HG03565 (cell line): Measurements from ENCODE around the gene CBX5.
"Not testable (repeated sequence)": the region's sequence is repeated elsewhere in the genome, so short reads cannot be mapped to it uniquely, and the experiment has no call there.

Source experiments
- ATAC-seq: cut with Tn5 transposase; IDR thresholded peaks from one replicate; pipeline ENCODE4 v1.9.1; 2021; ENCODE audit warnings: mild to moderate bottlenecking, moderate library complexity; ENCODE audit not compliant: unreplicated experiment

The CBX5 gene

DNA sequence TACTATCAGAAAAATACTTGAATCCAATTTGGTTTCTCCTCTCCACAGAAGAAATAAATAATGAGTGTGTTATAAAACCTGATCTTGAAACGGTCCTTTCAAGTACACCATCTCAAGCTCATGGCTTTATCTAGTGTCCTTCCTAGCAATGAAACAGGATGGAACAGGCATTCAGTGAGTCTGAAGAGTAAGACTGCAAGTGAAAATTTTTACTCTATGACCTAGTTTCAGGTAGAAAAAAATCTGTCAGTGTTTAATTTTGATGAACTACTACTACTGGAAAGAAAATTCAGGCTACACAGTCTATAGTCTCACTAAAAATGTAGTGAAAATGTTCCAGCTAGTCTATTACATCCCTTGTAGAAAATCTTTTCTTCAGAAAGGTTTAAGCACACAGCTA is 7.7 kb downstream of the CBX5 start:
- ATAC-seq, result no peak

- no peak for ATAC-seq
These were observed 9.6 kb downstream of the CBX5 start for GRCh38 chr12:54270345-54270744.

- no peak for ATAC-seq
These were observed 13.1 kb downstream of the CBX5 start for GRCh38 chr12:54266852-54267251.

GRCh38 chr12:54265364-54265812 is 14.5 kb downstream of the CBX5 start:
- no peak for ATAC-seq

DNA sequence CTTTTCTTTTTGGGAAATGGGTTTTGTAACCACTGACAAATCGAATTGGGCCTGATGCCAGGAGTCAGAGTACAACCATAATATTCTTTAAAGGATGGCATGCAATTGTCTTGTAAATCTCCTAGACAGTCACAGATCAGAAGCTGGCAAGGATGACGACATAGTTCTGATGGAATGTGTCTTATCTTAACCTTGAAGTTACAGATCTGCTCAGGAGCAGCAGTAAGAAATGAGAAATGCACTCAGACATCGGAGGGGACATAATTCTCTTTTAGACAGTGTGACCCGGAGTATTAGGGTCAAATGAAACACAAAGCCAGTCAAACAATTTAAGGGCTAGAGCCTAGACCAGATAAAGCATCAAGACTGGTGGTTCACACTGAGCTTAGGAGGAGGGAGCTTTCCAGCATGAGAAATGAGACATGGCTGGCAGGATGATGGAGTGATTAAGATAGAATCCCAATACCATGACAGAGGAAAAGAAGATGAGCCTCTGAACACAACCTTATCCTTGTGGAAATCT is 17.5 kb downstream of the CBX5 start:
- ATAC-seq, result no peak

- ATAC-seq, result no peak
These were observed 18.0 kb downstream of the CBX5 start for GRCh38 chr12:54261815-54262402.

GRCh38 chr12:54259194-54260011 is 20.5 kb downstream of the CBX5 start:
- ATAC-seq, result no peak

DNA sequence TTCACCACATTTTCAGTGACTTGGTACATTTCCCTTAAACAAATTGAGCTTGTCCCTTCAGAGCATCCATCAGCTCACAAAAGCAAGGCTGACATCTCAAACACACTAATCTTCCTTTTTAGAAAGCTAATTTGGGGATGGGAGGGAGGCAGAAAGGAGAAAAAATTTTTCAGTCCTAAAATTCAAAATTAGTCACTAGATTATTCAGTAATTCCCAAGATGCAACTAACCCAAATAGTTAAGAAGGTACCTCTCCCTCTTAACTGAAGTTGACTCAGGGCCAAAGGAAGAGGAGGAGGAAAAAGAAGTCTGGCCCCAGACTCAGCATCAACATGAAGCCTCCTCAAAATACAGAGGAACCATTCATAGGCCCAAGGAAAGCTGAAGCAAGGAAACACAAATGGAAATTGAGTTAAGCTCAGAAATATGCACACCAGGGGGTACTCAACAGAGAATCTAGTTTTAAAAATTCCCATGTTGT is 21.7 kb downstream of the CBX5 start:
- no peak for ATAC-seq

GRCh38 chr12:54257332-54257731 is 22.6 kb downstream of the CBX5 start:
- no peak for ATAC-seq

DNA sequence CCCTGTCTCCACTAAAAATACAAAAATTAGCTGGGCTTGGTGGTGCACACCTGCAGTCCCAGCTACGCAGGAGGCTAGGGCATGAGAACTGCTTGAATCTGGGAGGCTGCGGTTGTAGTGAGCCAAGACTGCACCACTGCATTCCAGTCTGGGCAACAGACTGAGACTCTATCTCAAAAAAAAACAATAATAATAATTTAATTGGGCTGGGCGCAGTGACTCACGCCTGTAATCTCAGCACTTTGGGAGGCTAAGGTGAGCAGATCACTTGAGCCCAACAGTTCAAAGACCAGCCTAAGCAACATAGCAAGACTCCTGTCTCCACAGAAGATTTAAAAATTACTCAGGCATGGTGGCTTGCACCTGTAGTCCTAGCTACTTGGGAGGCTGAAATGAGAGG is 26.7 kb downstream of the CBX5 start:
- no peak for ATAC-seq

DNA sequence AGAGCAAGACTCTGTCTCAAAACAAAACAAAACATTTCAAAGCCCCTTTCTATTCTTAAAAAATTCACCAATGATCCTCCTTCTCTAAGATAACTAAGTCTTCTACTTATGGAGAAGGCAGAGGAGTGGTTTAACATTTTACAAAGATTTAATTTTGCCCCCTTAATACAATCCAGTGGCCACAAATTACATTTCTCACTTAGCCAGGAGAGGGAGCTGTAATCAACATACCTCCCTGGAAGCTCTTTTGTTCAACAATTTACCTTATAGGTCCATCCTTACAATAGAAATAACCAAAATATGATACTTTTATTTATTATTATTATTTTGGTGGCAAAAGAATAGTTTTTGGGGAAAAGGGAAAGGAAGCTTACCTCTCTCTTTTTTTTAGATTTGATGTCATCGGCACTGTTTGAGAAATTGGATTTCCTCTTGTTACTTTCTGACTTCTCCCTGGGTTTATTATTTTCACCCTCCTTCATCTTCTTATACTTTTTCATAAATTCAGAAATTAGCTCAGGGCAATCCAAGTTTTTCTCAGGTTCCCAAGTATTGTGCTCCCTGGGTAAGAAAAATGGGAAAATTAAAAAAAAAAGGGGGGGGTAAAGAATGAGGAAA is 28.1 kb downstream of the CBX5 start:
- no peak for ATAC-seq

DNA sequence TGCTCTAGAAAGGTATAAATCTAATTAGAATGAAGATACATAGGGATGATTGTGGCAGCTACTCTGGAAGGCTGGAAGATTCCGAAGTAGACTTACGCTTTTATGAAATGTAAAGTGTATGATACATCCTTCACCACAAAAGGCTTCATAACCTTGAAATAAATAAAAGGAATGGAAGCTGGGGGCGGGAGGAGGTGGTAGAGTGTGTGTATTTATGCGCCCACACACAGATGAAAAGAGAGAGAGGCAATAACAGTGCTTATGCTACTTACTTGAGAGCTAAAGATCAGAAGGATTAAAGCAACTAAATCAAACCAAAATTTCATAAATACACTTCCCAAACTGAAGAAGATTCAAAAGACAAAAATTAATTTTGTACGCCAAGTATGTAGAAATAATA is 30.4 kb downstream of the CBX5 start:
- ATAC-seq, result no peak

DNA sequence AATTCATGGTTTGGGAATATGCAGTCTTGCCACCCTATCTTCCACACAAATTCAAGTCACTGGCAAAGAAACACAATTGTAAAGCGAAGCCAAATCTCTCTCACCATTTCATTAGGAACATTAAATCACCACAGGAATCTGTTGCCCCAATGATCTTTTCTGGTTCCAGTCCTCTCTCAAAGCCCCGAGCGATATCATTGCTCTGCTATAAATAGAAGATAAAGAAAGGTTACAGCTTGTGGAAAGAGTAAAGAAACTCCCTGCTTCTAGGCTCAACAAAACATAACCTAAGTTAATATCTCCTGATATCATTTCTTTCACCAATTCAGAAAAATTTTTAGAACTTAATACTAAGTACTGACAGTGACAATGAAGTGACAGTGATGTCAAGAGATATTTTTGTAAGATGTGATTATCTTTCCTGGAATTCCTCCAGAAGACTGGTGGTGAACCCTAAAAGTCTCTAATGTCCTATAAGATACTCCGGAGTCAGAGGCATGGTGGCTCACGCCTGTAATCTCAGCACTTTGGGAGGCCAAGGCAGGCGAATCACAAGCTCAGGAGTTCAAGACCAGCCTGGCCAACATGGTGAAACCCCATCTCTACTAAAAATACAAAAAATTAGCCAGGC is 33.8 kb downstream of the CBX5 start:
- ATAC-seq, result no peak

DNA sequence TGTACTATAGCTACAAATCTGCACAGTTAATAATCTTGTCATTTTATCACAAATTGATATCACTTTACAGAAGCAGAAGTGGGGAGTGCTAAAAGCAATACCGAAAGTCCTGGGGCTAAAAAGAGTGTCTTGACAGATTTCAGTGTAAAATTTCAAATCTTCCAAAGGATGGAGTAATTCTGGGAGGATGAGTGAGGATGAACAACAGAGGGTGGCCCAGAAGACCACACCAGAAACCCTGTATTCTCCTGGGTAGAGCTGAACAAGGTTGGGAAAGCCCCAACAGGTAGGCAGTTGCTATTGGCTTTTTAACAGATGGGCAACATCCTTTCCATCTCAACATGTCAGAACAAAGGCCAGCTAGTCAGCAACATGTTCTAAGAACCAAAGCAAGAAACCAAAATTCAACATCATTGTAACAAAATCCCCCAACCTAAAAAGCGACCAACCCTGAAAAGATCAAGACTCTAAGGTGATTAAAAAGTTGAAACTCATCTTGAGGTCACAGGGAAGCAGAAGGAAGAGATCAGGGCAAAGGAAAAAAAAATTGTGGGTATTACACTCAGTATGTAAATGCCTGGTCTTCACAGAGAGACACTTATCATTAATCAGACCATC is 38.8 kb downstream of the CBX5 start:
- no peak for ATAC-seq

DNA sequence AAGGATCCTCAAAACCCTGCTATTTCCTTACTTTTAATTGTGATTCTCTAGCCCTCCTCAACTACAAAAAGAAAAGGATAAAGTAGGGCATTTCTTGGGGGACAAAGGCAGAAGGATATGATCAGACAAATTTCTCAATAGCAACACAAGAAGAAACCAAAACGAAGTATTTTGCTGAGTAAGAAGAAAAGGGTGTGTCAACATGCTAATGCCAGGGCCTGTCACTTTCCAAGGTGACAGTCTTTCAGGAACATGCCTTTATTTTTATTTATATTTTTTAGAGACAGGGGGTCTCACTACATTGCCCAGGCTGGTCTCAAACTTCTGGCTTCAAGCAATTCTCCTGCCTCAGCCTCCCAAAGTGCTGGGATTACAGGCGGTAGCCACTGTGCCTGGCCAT is 39.8 kb downstream of the CBX5 start:
- ATAC-seq, result no peak

DNA sequence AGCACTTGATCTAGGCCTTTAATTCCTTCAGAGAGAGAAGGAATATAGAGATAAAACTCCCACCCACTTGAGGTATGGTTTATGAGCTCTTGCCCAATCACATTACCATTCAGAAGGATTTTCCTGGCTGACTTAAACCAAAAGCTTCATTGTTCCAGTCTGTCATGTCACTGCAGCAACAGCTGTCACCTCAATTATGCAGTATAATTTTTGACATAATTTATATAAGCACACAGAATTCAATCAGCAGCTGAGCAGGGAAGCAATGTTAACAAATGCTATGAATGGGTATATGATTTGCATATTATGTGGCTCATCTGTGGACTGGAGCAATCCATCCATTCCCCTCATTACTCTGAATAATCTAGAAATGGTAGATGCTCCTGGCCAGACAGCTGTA is 40.3 kb downstream of the CBX5 start:
- no peak for ATAC-seq

GRCh38 chr12:54238531-54238930 is 41.4 kb downstream of the CBX5 start:
- ATAC-seq, result no peak

GRCh38 chr12:54232790-54233189 is 47.1 kb downstream of the CBX5 start:
- no peak for ATAC-seq

- ATAC-seq, result not testable (repeated sequence)
These were observed 48.7 kb downstream of the CBX5 start for GRCh38 chr12:54231269-54231668.

- no peak for ATAC-seq
These were observed 49.4 kb downstream of the CBX5 start for GRCh38 chr12:54230555-54230954.
